AG09309 (cell line): ENCODE measurements around the gene MRPL23.

Source experiments
- DNase-seq: peaks from one replicate; pipeline ENCODE4 v3.0.0-alpha.2; 2010; ENCODE audit warnings: low read depth
- H3K4me3 ChIP-seq: 2 replicates; pipeline ENCODE4 v1.5.1; 2011; ENCODE audit warnings: mild to moderate bottlenecking, low read depth, low read length, moderate library complexity; ENCODE audit not compliant: control insufficient read depth
- CTCF ChIP-seq: IDR thresholded peaks from 2 replicates; pipeline ENCODE4 v1.5.1; 2011; ENCODE audit warnings: mild to moderate bottlenecking, low read depth, low read length, inconsistent platforms; ENCODE audit not compliant: insufficient read depth, control insufficient read depth; ENCODE audit errors: missing control alignments

MRPL23 gene

GRCh38 chr11:1968454-1969002 lies 21.4 kb downstream of the MRPL23 start:
- H3K4me3 ChIP-seq, result no peak overlapping the region
- no peak for TF ChIP-seq CTCF
- no peak for DNase-seq

- TF ChIP-seq CTCF, result no peak
- no peak for DNase-seq
- H3K4me3 ChIP-seq, result no peak overlapping the region
Observed at GRCh38 chr11:1969035-1969434, 21.9 kb downstream of the MRPL23 start.

GRCh38 chr11:1969776-1970175 lies 22.6 kb downstream of the MRPL23 start:
- no peak overlapping the region for H3K4me3 ChIP-seq
- no peak for DNase-seq
- no peak for TF ChIP-seq CTCF

- DNase-seq, result no peak
- H3K4me3 ChIP-seq, result no peak overlapping the region
- no peak for TF ChIP-seq CTCF
Observed at GRCh38 chr11:1970956-1971355, 23.8 kb downstream of the MRPL23 start.

GRCh38 chr11:1975185-1975584 lies 28.1 kb downstream of the MRPL23 start:
- no peak overlapping the region for H3K4me3 ChIP-seq
- TF ChIP-seq CTCF, result no peak
- no peak for DNase-seq

- no peak for TF ChIP-seq CTCF
- no peak overlapping the region for H3K4me3 ChIP-seq
- DNase-seq, result no peak
Observed at GRCh38 chr11:1978720-1979473, 31.8 kb downstream of the MRPL23 start.
